GM21360 (cell line): Measurements from ENCODE around the gene ADAM12.

ENCODE experiments used
- ATAC-seq: cut with Tn5 transposase; IDR thresholded peaks from one replicate; pipeline ENCODE4 v1.9.1; 2021; ENCODE audit warnings: mild to moderate bottlenecking, moderate library complexity; ENCODE audit not compliant: unreplicated experiment

The ADAM12 gene

GRCh38 chr10:126387931-126388911, at the start of gene ADAM12:
Gene ADAM12, minus strand, starts transcription at chr10:126388477. Its CDS starts 332 bp downstream, at chr10:126388145.
- no peak for ATAC-seq

GRCh38 chr10:126437635-126438406, 49.5 kb upstream of the ADAM12 start:
- ATAC-seq = no peak

- no peak for ATAC-seq
Observed at GRCh38 chr10:126434235-126434634, 46.0 kb upstream of the ADAM12 start.

GRCh38 chr10:126433351-126433750, 45.1 kb upstream of the ADAM12 start:
- ATAC-seq = no peak

- ATAC-seq = no peak
Observed at GRCh38 chr10:126432507-126432906, 44.2 kb upstream of the ADAM12 start.

GRCh38 chr10:126431816-126432215, 43.5 kb upstream of the ADAM12 start:
- no peak for ATAC-seq

GRCh38 chr10:126430512-126430911, 42.2 kb upstream of the ADAM12 start:
- ATAC-seq = no peak

GRCh38 chr10:126429275-126429674, 41.0 kb upstream of the ADAM12 start:
- no peak for ATAC-seq

- no peak for ATAC-seq
Observed at GRCh38 chr10:126425489-126426065, 37.3 kb upstream of the ADAM12 start.

GRCh38 chr10:126425032-126425431, 36.8 kb upstream of the ADAM12 start:
- ATAC-seq = no peak

- ATAC-seq = no peak
Observed at GRCh38 chr10:126423732-126424491, 35.6 kb upstream of the ADAM12 start.

GRCh38 chr10:126422567-126422966, 34.3 kb upstream of the ADAM12 start:
- no peak for ATAC-seq

- no peak for ATAC-seq
Observed at GRCh38 chr10:126421756-126422256, 33.5 kb upstream of the ADAM12 start.

- ATAC-seq = no peak
Observed at GRCh38 chr10:126420567-126421300, 32.5 kb upstream of the ADAM12 start.

- ATAC-seq = no peak
Observed at GRCh38 chr10:126417220-126417825, 29.0 kb upstream of the ADAM12 start.

GRCh38 chr10:126409821-126410220, 21.5 kb upstream of the ADAM12 start:
- ATAC-seq = no peak

- no peak for ATAC-seq
Observed at GRCh38 chr10:126408953-126409641, 20.8 kb upstream of the ADAM12 start.

GRCh38 chr10:126407831-126408230, 19.6 kb upstream of the ADAM12 start:
- no peak for ATAC-seq
